ENCODE data around the gene RRP36.

DNA sequence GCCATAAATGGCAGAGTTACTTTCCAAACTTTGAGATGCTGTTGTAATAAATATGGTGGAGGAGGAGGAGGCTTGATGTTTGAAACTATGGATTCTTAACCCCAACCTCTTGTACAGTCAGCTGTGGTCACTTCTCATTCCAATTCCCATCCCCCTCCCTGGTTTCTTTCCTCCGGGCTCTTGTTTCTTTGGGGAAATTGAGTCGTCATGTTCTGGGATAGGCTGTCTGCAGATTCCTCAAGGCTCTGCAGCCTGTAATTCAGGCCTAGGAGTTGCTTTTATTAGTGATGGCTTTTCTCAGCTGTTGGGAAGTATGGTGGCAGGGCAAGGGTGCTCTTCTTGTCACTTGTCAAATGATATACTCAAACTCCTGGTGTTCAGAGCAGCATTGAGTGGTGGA, 57.3 kb downstream of the RRP36 start:
- TF ChIP-seq, protein P1, sequence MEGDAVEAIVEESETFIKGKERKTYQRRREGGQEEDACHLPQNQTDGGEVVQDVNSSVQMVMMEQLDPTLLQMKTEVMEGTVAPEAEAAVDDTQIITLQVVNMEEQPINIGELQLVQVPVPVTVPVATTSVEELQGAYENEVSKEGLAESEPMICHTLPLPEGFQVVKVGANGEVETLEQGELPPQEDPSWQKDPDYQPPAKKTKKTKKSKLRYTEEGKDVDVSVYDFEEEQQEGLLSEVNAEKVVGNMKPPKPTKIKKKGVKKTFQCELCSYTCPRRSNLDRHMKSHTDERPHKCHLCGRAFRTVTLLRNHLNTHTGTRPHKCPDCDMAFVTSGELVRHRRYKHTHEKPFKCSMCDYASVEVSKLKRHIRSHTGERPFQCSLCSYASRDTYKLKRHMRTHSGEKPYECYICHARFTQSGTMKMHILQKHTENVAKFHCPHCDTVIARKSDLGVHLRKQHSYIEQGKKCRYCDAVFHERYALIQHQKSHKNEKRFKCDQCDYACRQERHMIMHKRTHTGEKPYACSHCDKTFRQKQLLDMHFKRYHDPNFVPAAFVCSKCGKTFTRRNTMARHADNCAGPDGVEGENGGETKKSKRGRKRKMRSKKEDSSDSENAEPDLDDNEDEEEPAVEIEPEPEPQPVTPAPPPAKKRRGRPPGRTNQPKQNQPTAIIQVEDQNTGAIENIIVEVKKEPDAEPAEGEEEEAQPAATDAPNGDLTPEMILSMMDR (IDR thresholded peaks at IDR 0.05): no peak
- TF ChIP-seq POLR2A (IDR thresholded peaks at IDR 0.05): no peak

Data from thyroid gland (tissue), 4 donors.